NCI-H446 (cell line): ENCODE results near the gene DPH1.
A peak's percentile ranks its signal among the peaks of the same experiment; 100 is the strongest.

ENCODE experiments used
- DNase-seq, 2 experiments: peaks; one replicate each; lab custom pipeline; 2025; lab: John Stamatoyannopoulos, UW

Gene DPH1

DNA sequence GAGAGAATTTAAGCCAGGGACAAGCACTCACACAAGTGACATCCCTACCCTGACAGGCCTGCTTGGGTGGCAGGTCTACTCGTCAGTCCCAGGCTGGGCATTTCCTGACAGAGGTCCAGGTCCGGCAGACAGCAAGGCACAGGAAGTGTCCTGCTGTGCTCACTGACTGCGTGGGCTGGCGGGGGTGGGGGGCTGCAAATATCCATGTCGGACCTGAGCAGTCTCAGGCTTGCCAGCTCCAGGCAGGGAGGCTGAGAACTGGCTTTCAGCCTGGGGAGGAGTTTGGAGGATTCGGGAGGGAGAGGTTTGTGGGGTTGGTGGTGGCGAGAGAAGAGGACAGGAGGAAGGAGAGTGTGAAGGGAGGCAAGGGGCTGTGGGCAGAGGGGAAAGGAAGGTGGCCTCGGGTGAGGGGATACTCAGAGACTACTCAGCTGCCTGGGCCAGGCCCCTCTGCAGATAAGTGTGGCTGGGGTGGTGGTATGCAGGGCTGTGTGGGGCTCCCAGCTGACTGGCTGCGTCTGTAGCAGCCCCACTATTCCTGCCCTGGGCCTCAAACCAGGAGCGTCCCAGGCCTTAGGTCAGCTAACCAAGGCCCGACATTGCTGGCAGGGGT lies 32.7 kb downstream of the DPH1 start:
- DNase-seq, result no peak

DNA sequence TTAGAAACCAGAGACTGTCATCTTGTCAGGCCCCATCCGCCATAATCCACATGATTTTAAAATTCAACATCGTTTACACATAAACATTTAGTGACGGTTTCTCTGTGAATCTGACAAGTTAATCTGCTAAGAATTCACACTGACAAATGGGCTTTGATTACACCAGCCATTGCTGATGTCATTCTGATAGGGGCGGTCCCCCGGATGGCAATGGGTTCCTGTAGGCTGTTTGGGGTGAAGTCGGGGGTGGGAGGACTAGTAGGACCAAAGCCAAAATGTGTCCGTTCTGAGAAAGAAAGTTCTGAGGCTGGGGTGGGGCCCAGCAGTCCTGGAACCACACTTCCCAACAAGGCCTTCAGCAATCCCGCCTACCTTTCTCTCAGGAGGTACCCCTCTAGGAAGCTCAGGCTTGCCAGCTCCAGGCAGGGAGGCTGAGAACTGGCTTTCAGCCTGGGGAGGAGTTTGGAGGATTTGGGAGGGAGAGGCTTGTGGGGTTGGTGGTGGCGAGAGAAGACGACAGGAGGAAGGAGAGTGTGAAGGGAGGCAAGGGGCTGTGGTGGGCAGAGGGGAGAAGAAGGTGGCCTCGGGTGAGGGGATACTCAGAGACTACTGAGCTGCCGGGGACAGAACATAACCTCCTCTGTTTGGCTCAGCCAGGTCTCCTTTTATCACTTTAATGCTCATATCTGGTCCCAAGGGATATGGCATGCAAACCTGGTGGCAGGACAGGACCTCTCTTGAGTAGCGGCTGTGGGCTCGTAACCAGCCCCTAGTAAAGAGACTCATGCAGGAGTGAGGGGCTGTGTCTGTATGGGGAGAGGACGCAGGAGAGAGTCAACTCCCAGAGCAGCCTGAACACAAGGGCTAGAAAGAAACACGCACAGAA lies 33.6 kb downstream of the DPH1 start:
- no peak for DNase-seq

DNA sequence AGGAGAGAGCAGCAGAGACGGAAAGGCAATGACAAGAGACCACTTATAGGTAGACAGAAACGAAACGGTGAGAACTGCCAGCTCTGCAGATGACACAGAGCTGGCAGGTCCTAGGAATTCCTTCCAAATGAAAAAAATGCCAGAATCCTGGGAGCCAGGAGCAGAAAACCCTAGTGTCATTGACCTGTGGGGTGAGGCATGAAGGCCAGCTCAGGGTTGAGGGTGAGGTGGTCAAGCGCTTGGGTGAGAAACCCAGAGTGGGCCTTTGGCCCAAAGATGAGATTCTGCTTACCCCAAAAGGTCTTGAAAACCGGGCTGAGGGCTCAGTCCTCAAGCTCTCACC lies 34.2 kb downstream of the DPH1 start:
- DNase-seq, result no peak

DNA sequence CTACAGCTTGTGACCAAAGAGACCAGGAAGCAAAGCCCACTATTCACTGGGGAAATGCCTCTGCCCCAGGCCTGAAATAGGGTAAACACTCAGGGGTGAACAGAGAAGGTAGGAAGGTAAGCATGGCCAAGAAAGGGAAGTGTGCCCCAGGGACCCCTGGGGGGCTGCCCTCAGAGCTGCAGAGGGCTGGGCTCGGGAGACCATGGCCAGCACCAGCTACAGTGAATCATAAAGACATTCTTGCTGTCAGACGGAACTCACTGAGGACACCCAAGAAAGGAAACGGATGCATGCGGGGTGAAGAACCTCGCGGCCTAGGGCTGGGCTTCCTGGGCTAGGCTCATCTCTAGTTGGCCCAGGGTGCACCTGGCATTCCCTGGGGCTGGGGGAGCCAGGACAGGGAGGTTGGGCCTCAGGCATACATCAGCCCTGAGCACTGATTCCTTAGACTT lies 34.6 kb downstream of the DPH1 start:
- no peak for DNase-seq

DNA sequence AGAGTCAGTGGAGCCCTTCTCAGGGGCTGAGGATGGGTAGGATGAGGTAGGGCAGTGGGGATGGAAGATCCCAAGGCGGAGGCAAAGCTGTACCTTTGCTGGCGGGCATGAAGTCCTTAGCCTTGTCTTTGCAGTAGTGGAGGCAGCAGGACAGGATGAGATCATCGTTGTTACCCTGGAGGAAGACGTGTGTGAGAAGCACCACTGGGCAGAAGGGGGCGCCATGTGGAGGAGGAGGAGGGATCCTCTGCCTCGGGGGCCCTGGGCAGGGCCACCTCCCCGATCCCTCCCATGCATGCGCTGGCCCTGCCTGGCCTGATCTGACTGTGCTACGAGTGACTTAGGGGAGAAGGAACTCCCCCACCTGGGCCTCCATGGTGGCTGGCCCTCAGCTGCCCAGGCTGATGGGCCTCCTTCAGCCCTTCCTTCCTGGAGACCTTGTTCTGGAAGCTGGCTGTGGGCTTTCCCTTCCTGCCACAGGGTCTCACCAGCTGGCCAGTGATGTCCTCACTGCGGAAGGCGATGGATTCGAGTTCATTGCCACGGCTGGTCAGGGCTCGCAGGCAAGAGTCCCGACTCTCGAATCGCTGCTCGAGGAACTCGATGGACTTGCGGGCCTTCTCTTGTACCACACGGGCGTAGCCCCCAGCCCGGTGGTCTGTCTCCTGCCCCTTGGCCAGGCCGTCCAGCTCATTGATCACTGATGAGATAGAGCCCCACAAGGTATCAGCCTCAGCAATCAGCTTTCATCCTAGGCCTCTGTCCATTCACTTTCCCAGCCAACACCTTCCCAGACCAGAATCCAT lies 35.2 kb downstream of the DPH1 start:
- no peak for DNase-seq

DNA sequence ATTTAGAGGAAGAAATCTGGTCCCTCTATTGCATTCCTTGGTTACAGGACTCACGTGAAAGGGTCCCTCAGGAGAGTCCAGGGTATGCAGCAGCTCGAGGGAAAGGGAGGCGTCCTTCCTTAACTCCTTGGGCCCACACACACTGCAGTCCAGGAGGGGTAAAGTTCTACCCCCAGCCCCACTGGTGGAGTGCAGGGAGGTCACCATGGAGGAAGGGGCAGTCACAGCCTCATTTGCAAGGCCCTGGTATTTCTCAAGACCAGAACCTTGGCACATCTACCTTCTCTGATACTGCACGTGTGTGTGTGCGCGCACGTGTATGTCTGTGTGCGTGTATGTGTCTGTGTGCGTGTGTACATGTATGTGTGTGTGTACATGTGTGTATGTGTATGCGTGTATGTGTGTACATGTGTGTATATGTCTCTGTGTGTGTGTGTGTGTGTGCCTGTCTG lies 36.0 kb downstream of the DPH1 start:
- DNase-seq, result no peak

DNA sequence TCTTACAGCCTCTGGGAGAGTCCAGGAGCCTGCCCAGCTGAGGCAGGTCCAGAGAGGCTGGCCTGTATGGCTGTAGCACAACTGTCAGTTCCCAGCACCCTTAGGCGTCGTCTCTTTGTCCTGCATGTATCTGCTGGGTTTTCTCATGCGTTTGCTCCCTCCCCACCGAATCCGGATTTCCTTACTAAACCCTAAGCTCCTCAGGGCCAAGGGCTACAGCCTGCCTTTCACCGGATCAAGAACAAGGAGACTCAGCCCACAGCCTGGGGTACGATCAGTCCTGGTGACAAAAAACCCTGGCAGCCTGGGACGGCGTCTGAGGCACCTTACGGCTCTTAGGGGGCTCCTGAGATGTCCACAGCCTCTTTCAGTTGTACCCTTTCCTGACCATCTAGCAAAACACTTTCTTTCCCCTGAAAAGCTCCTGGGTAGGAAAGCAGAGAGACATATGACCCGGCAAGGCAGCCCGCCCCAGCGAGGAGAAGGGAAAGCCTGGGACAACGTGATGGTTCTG lies 37.2 kb downstream of the DPH1 start:
- no peak for DNase-seq

DNA sequence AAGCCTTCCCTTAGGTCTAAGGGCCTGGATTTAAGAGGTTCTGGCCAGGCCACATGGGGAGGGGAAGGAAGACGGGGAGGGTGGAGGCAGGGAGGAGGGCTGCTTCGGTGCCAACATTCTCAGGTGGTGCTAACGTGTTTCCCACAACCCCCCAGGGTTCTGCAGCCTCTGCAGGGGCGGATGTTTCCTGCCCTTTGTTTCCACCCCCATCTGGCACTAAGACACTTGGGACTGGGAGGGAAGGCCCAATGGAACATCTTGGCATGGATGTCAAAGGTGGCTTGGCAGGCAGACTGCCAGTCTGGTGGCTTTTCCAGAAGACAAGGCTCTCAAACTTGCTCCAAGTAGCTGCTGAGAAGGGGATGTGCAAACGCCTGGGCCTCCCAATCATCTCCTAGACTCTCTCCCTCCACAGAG lies 37.7 kb downstream of the DPH1 start:
- DNase-seq, result no peak

DNA sequence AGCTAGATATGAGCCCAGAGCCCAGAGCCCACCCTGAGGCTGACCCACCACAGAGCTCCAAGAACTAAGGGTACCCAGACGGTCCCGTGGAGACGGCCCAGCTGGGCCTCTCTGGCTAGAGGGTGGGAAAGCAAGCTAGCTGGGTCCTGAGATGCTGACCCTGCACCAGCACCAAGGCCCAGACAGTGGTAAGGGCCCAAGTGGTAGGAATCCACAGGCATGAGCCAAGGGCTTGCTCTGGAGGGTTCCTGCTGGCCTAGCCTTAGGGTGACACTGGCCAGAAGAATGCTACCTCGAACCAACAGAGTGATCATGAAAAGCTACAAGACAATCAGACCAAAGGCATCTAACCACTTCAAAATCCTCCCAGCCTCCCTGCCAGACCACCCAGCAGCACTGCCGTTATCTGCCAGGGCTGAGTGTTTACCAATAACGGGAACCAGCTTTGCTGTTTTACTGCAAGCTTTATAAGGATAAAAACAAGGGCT lies 38.1 kb downstream of the DPH1 start:
- no peak for DNase-seq

DNA sequence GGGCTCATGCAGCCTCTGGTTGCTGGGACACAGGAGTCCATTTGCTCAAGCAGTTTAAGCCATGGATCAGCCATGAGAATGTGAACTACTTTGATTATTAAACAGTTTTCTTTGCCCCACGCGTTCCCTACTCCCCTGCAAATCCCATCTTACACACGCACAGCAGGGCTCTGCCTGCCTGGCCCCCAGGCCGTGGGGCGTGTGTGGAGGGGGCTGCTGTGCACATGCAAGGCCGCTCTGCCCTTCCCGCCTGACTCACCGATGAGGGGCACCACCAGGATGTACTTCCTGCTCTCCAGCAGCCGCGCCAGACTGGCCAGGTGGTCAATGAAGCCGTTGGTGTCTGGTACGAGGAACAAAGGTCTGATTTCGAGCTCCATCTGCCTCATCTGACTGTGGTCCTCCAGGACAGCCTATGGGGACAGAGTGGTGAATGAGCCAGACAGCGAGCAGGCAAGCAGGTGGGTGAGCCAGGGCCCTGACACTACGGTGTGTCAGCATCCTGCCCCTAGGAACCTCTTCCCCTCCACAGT lies 38.6 kb downstream of the DPH1 start:
- no peak for DNase-seq

DNA sequence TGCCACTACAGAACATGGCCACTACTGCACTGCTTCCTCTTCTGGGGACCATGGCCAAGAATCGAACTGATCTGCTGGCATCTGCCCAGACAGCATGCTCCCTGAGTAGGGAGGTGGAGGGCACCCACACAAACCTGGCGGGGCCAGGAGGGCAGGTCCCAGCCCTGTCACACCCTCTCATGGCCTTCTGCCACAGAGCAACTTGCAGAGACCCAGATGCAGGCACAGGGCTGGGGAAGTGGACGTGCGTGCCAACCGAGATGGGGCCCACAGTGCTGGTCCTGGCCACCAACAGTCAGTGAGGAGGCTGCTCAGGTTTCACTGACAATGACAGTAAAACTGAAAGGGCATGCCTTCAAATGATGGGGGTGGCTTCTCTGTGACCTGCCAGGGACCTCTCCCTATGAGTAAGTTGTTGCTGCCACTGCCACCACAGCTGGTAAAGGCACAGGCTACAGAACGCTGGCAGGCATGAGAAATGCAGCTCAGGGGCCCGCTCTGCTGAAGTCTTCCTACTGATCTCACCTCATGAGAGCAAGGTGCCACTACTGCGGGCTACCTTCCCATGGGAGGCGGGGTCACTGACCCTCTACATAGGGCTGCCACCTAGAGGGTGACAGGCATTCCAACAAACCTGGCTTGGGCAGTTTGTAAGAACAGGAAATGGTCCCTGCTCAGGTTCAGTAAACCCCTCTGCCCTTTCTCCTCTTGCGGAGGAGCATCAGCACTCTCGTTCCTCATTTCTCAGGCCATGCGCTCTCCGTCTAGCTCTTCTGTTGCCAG lies 40.5 kb downstream of the DPH1 start:
- DNase-seq, result no peak

DNA sequence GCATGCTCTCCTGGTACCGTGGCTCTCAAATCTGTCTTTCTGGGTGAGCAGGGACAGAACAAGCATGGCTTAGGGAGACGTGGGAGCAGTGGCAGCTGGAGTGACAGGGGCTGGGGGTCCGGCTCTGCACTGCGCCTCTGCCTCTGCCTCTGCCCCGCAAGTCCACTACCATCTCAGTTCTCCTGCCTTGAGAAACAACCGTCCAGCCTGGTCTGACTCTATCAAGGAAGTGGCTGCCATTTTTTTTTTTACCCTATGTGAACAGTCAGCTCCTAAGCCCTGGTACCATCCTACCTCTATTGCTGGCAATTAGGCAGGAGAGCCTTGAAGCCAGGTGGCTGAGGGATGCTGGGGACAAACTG lies 41.1 kb downstream of the DPH1 start:
- DNase-seq, result no peak

DNA sequence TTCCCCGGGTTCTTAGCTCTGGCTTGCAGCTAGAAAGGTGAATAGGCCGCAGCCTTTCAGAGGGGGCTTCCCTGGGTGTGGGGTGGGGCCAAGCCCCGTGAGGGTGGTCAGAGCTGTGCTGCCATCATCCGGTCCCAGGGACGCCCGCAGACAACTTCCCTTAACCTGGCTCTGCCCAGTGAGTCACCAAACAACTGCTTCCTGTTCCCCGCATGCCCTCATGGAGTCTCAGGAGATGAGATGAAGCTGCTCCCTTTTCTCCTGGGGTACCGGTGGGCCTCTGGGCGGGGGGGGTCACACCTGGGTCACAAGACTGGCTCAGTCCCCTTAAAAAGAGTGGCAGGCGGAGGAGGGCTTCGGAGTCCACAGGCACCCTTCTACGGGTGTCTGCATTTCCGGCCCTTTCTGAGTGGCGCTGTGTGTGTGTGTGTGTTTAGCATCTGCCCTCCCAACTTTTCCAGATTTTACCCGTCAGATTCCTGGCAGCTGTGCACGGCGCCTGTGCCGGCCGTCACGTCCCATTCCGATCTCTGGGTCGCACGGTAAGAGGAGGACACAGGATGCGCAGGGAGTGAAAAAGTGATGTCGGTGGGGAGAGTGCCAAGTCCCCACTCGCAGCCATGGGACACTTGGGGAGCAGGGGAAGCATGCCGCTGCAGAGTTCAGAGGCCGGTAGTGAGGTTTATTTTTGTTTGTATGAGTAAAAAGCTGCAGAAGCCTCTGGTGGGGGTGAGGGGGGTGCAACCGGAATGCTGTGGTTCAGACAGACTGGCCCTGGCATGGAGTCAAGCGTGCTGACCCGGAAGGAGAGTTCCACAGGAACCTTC lies 41.7 kb downstream of the DPH1 start:
- no peak for DNase-seq

DNA sequence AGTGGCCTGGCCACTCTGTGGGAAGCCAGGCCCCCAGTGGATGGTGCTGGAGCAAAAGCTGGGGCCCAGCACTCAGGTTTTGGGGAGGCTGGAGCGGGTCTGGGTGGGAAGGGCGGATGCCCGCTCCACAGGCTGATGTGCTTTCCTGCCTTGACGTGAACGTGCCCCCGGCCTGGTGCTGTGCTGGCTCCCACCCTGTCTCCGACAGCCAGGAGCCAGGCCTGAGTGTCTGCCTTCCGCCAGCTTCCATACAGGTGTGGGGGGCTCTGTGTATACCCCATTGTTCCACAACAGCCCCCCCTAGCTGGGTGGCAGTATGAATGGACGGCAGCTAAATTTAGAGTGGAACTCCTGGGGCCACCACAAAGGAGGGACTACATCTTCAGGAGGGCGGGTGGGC lies 45.0 kb downstream of the DPH1 start:
- DNase-seq, result no peak

DNA sequence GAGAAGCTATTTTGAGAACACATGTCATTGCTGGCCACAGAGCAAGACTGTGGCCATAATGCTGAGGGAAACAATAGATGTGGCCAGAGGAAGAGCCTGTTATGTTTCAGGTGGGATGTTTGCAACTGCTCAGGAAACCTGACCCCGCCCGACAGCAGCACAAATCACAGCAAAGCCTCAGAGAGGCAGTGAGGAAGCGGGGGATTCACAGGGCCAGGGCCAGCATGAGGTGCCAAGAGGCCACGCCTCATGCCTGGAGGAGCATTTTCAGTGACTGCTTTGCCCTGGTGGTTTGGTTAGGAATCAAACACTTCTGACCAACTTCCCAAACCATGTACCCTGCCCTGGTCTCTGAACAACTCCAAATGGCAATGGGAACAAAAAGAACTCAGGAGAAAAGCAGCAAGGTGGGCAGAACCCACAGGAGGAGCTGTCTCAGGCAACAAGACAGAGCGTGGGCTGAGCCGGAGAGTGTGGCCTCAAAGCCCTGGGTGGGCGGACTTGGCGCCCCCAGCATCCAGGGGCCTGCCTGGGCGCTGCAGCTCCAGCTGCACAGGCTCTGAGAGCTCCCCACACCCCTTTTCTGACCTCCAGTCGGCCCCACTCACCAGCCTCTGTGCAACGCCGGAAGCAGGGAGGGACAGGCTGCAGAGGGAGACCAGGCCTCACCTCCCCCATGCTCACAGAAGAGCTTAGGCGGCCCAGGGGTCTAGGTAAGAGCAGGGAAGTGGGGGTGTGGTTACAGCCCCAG lies 45.6 kb downstream of the DPH1 start:
- no peak for DNase-seq

DNA sequence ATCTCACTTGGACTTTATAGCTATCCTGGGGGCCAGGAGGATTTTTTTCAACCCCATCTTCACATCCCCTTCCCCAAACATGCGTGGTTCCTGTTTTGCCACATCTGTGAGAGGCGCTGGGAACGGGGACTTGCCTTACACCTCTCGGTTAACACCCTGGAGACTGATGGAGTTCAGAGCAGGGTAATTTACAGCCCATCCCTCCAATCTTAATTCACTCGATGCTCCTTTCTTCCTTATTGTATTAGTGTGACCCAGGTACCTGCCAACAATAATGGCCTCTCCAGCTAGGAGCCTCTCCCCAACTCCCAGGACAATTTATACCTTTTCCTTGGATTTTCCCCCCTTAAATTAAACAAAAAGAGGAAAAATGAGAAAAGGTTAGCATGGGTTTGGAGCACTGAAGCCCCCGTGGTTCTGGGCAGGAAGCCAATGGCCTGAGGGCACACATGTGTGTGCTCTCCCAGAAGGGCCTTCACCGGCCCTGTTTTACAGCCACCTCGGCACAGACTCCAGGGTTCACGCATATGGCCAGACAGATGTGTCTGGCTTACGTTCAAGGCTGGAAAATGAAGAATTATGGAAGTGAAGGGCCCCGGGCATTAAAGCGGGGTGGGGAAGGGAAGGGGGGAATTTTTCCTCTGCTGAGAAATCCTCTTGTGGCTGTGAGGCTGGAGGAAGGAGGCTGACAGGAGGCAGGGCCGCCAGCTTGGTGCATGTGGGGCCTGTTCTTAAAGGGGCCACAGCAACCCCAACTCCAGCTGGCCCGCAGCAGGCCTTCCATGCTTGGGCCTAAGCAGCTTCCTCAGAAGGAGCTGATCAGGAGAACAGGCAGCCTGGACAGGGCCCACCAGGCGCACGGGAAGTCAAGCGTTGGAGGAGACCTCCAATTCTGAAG lies 46.4 kb downstream of the DPH1 start:
- peak in 1 of 2 experiments; percentile 12 for DNase-seq

DNA sequence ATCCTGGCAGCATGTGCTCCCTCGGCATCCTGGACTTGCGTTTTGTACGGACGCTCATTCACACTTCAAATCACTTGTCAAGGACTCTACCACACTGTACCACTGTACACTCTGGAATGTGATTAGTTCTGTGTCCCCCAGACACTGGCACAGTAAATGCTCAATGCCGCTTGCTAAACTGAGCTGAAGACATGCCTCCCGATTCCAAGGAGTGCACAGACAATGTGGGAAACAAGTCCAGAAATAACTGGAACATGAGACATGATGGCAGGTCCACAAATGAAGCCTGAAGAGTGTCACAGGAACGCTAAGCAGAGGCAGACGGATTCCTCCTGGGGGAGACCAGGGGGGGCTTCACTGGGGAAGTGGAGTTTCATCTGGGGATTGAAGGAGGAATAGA lies 47.1 kb downstream of the DPH1 start:
- no peak for DNase-seq

DNA sequence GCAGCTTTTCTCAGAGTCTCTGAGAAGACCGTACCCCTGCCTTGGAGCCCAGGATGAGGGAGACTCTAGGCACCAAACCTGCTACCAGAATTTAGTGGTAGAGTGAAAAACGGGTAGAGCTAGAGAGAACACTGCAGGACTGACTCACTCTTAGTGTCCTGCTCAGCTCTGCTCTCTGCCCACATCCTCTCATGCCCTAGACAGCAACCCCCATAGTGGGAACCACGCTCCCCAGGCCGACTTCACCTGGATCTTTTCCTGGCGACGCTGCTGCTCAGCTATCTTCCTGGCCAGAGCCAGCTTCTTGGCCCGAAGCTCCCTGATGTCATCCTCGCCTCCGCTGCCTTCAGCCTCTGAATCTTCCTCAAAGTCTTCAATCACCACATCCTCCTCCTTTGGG lies 51.6 kb downstream of the DPH1 start:
- DNase-seq, result no peak
